IMR-90 (cell line): ENCODE results near the gene MGLL. TPM values are rescaled to one million over a fixed set of nuclear protein-coding genes. Genes with fewer than 3 reads are reported as not detected.

Experiments
- ATAC-seq: fragments of 200-7000 bp; cut with Tn5 transposase; 2 replicates; pipeline ENCODE4 v1.9.1; 2020; ENCODE audit warnings: low read depth, mild to moderate bottlenecking, moderate library complexity
- BruUV-seq: library from RNA; stranded (reverse); fragments of 400-500 nt; replicated peaks from 2 replicates; lab custom pipeline; 2021; lab: Mats Ljungman, UMichigan
- CTCF ChIA-PET: fragments of 300-600 bp; formaldehyde crosslinking; extraction: SDS; loops from one replicate; lab custom pipeline; 2021; ENCODE audit warnings: antibody characterized with exemption; lab: Yijun Ruan, JAX
- POLR2A ChIA-PET: fragments of 300-600 bp; sonication (Branson Sonifier 250); formaldehyde crosslinking; loops from one replicate; lab custom pipeline; 2022; ENCODE audit warnings: antibody characterized with exemption; ENCODE audit not compliant: unreplicated experiment; lab: Charles Lee
- DNase-seq: peaks from one replicate; pipeline ENCODE4 v3.0.0; 2013
- H2AFZ ChIP-seq: replicated peaks from 2 replicates; pipeline ENCODE3; 2013; ENCODE audit warnings: low read length, mild to moderate bottlenecking; ENCODE audit not compliant: poor library complexity
- H2AK5ac ChIP-seq: 2 replicates; pipeline ENCODE4 v1.6.1; 2013; ENCODE audit warnings: low read depth, low read length, inconsistent platforms
- H2AK9ac ChIP-seq: replicated peaks from 2 replicates; pipeline ENCODE3; 2013; ENCODE audit warnings: mild to moderate bottlenecking, low read depth, low read length, moderate library complexity; ENCODE audit not compliant: poor library complexity
- H2BK120ac ChIP-seq: 2 replicates; pipeline ENCODE4 v1.6.1; 2013; ENCODE audit warnings: low read depth, low read length, inconsistent platforms
- H2BK15ac ChIP-seq: 3 replicates; pipeline ENCODE4 v1.6.1; 2013; ENCODE audit warnings: low read depth, low read length, inconsistent platforms
- H2BK20ac ChIP-seq: 2 replicates; pipeline ENCODE4 v1.6.1; 2013; ENCODE audit warnings: low read depth, mild to moderate bottlenecking, inconsistent platforms, low read length, moderate library complexity
- H2BK5ac ChIP-seq: 2 replicates; pipeline ENCODE4 v1.6.1; 2013; ENCODE audit warnings: mild to moderate bottlenecking, low read depth, low read length, inconsistent platforms; ENCODE audit not compliant: poor library complexity, severe bottlenecking
- H3K14ac ChIP-seq: replicated peaks from 2 replicates; pipeline ENCODE4 v1.6.1; 2013; ENCODE audit warnings: low read depth, low read length, inconsistent platforms
- H3K18ac ChIP-seq: 2 replicates; pipeline ENCODE4 v1.6.1; 2013; ENCODE audit warnings: low read depth, low read length, control low read depth
- H3K23ac ChIP-seq: 2 replicates; pipeline ENCODE4 v1.6.1; 2013; ENCODE audit warnings: low read depth, low read length, inconsistent platforms
- H3K27ac ChIP-seq: 2 replicates; pipeline ENCODE4 v1.5.1; 2013; ENCODE audit warnings: mild to moderate bottlenecking, control low read depth, low read length; ENCODE audit not compliant: insufficient read depth
- H3K27me3 ChIP-seq: 2 replicates; pipeline ENCODE4 v1.6.1; 2013; ENCODE audit warnings: low read length; ENCODE audit not compliant: control insufficient read depth, insufficient read depth
- H3K36me3 ChIP-seq: 2 replicates; pipeline ENCODE4 v1.6.1; 2013; ENCODE audit warnings: low read length, mixed read lengths; ENCODE audit not compliant: control insufficient read depth, insufficient read depth
- H3K4ac ChIP-seq: 2 replicates; pipeline ENCODE4 v1.6.1; 2013; ENCODE audit warnings: low read depth, low read length, inconsistent platforms
- H3K4me1 ChIP-seq: 2 replicates; pipeline ENCODE4 v1.6.1; 2013; ENCODE audit warnings: low read length, mixed read lengths; ENCODE audit not compliant: control insufficient read depth, insufficient read depth
- H3K4me2 ChIP-seq: 2 replicates; pipeline ENCODE4 v1.6.1; 2013; ENCODE audit warnings: low read depth, mild to moderate bottlenecking, control low read depth, low read length, moderate library complexity
- H3K4me3 ChIP-seq: 2 replicates; pipeline ENCODE4 v1.5.1; 2013; ENCODE audit warnings: low read depth, mild to moderate bottlenecking, control low read depth, low read length, moderate library complexity; ENCODE audit not compliant: insufficient read depth
- H3K56ac ChIP-seq: 2 replicates; pipeline ENCODE4 v1.6.1; 2013; ENCODE audit warnings: low read length, inconsistent platforms; ENCODE audit not compliant: insufficient read depth; ENCODE audit errors: extremely low read depth
- H3K79me1 ChIP-seq, 2 experiments: 2 replicates each; pipeline ENCODE4 v1.6.1; 2013; ENCODE audit warnings: low read length in 2 of 2, inconsistent platforms in 1 of 2, low read depth in 1 of 2
- H3K9ac ChIP-seq: 2 replicates; pipeline ENCODE4 v1.6.1; 2013; ENCODE audit warnings: low read depth, low read length, control low read depth
- H3K9me1 ChIP-seq: 2 replicates; pipeline ENCODE4 v1.6.1; 2013; ENCODE audit warnings: low read length, inconsistent platforms; ENCODE audit not compliant: insufficient read depth
- H3K9me3 ChIP-seq: 2 replicates; pipeline ENCODE4 v1.6.1; 2013; ENCODE audit warnings: low read length; ENCODE audit not compliant: control insufficient read depth, insufficient read depth
- H4K20me1 ChIP-seq: 2 replicates; pipeline ENCODE4 v1.6.1; 2013; ENCODE audit warnings: low read length, inconsistent platforms; ENCODE audit not compliant: insufficient read depth
- H4K5ac ChIP-seq: 2 replicates; pipeline ENCODE4 v1.6.1; 2013; ENCODE audit warnings: mild to moderate bottlenecking, low read depth, low read length, control low read depth
- H4K8ac ChIP-seq, 2 experiments: 2 replicates each; pipeline ENCODE4 v1.6.1; 2013; ENCODE audit warnings: low read depth in 2 of 2, low read length in 2 of 2, control low read depth in 1 of 2, inconsistent platforms in 1 of 2
- H4K91ac ChIP-seq: 2 replicates; pipeline ENCODE4 v1.6.1; 2013; ENCODE audit warnings: low read depth, low read length, inconsistent platforms; ENCODE audit not compliant: insufficient read depth
- CHD1 ChIP-seq: IDR thresholded peaks from 2 replicates; pipeline ENCODE4 v1.6.1; 2012; ENCODE audit warnings: low read depth, low read length, improper control_type of control experiment
- CTCF ChIP-seq: conservative IDR thresholded peaks from 2 replicates; pipeline ENCODE4 v1.5.1; 2012; ENCODE audit warnings: mild to moderate bottlenecking, low read depth, low read length, improper control_type of control experiment
- FOS ChIP-seq: fragments of 150-350 bp; IDR thresholded peaks from 2 replicates; pipeline ENCODE4 v1.6.1; 2016; ENCODE audit warnings: low read depth, low read length
- MAFK ChIP-seq: IDR thresholded peaks from 2 replicates; pipeline ENCODE4 v1.6.1; 2012; ENCODE audit warnings: low read depth, low read length, improper control_type of control experiment
- MAZ ChIP-seq: IDR thresholded peaks from 2 replicates; pipeline ENCODE4 v1.6.1; 2012; ENCODE audit warnings: low read depth, mild to moderate bottlenecking, low read length, improper control_type of control experiment, moderate library complexity, borderline replicate concordance
- MXI1 ChIP-seq: IDR thresholded peaks from 2 replicates; pipeline ENCODE4 v1.6.1; 2012; ENCODE audit warnings: low read depth, mild to moderate bottlenecking, low read length, moderate library complexity, borderline replicate concordance
- NFE2L2 ChIP-seq: fragments of 150-350 bp; IDR thresholded peaks from 2 replicates; pipeline ENCODE4 v1.6.1; 2016; ENCODE audit warnings: low read depth, mild to moderate bottlenecking, low read length
- RAD21 ChIP-seq: IDR thresholded peaks from 2 replicates; pipeline ENCODE4 v1.6.1; 2012; ENCODE audit warnings: low read length, improper control_type of control experiment
- RCOR1 ChIP-seq: IDR thresholded peaks from 2 replicates; pipeline ENCODE4 v1.6.1; 2012; ENCODE audit warnings: mild to moderate bottlenecking, low read length, improper control_type of control experiment; ENCODE audit not compliant: insufficient replicate concordance
- RFX5 ChIP-seq: IDR thresholded peaks from 2 replicates; pipeline ENCODE4 v1.8.0; 2012; ENCODE audit warnings: low read depth, mild to moderate bottlenecking, low read length, moderate library complexity
- SMC3 ChIP-seq: fragments of 150-350 bp; IDR thresholded peaks from 2 replicates; pipeline ENCODE4 v1.6.1; 2016; ENCODE audit warnings: low read depth, mild to moderate bottlenecking, antibody characterized with exemption, low read length, moderate library complexity
- WGBS, 2 experiments: methylation state at CpG; one replicate each; pipeline versions ENCODE4 v1.1.5 to v1.1.7; 2013; ENCODE audit warnings: missing lambda C conversion rate in 2 of 2; ENCODE audit not compliant: insufficient read length in 1 of 2; ENCODE audit errors: extremely low coverage in 2 of 2; 5-methylcytosine and 5-hydroxymethylcytosine counted together
- dilution Hi-C: fragments of 300-500 bp; cut with HindIII; formaldehyde crosslinking; loops from one replicate; pipeline ENCODE4 v1.14.3; 2018; ENCODE audit warnings: low sequenced_read_pairs; ENCODE audit not compliant: unreplicated experiment
- in situ Hi-C: fragments of 300-500 bp; cut with MboI; formaldehyde crosslinking; loops from 3 replicates; pipeline ENCODE4 v1.14.3; 2019; ENCODE audit warnings: low sequenced_read_pairs, inconsistent platforms, mixed read lengths
- intact Hi-C: fragments of 100-400 bp; cut with micrococcal nuclease; formaldehyde crosslinking; loops from 2 replicates; pipeline ENCODE4 v1.10.0; 2022
- polyA plus RNA-seq, 3 experiments: library from polyadenylated mRNA; depleted of rRNA; stranded (reverse); fragments of >200 nt; gene quantifications; 2 replicates each; pipeline ENCODE4 v1.2.3, GENCODE V29; 2012; ENCODE audit warnings: low replicate concordance in 1 of 3
- total RNA-seq: library from RNA; depleted of rRNA; stranded (reverse); fragments of >200 nt; gene quantifications from 2 replicates; pipeline ENCODE4 v1.2.3, GENCODE V29; 2012

MGLL gene
- total and polyA plus RNA-seq, 2 of the 4 experiments (the other 2 are of a cell fraction): 23.7 to 60.6 TPM

- CTCF ChIA-PET: interaction anchor here (1.9 kb wide), 1 partner anchor 141 kb away, joined by 9 read pairs; no protein-coding TSS in a partner anchor
- POLR2A ChIA-PET: no interaction called here
- peak overlapping the region; percentile 98 for H3K4ac ChIP-seq
- H2BK5ac ChIP-seq: peak overlapping the region; percentile 89
- WGBS, 2 experiments: 82% methylated on average over 2 of the region's 4 CpGs; no CpG with 5 or more reads in 1 of the 2 experiments
- peaks cover 12% of the 10 kb centered on the region; the same call in 1 of the 2 replicates for H3K36me3 ChIP-seq
- TF ChIP-seq MAZ (no peak), FOS (no peak), CHD1 (no peak), RCOR1 (no peak), RFX5 (no peak), SMC3 (peak; percentile 77), NFE2L2 (no peak), MAFK (no peak), CTCF (peak; percentile 74), MXI1 (no peak), RAD21 (peak; percentile 78)
- H3K4me1 ChIP-seq: peaks cover 26% of the 10 kb centered on the region
- peak overlapping the region; percentile 25 for H3K9ac ChIP-seq
- H3K18ac ChIP-seq: peak overlapping the region; percentile 19; the same call in 1 of the 2 replicates
- peak overlapping the region; percentile 22; the same call in 1 of the 2 replicates for H3K56ac ChIP-seq
- H4K8ac ChIP-seq: peak overlapping the region; percentile 90; a peak in 3 of 4 replicates
- peak overlapping the region; percentile 88 for H3K14ac ChIP-seq
- peak overlapping the region; percentile 96 for H2BK20ac ChIP-seq
- H2AK9ac ChIP-seq: peak overlapping the region; percentile 95
- peaks cover 0 to 34% of the 10 kb centered on the region in 2 experiments; a peak in 2 of 4 replicates for H3K79me1 ChIP-seq
- H4K91ac ChIP-seq: peak overlapping the region; percentile 97
- peak; percentile 70 for DNase-seq
- peak overlapping the region; percentile 57 for H4K5ac ChIP-seq
- intact Hi-C loops (loop anchor here (2.0 kb wide), 4 partner anchors 38 to 362 kb away; partner anchors contain the start of gene SEC61A1), in situ Hi-C loops (no loop called here), dilution Hi-C loops (no loop called here)
- H2BK15ac ChIP-seq: peak overlapping the region; percentile 37; the same call in 2 of the 3 replicates
- no peaks in the 10 kb centered on the region for H4K20me1 ChIP-seq
- ATAC-seq: peak; percentile 73
- H2BK120ac ChIP-seq: peak overlapping the region; percentile 98
- no TSS peak for BruUV-seq
- H3K4me3 ChIP-seq: no peak overlapping the region
- H3K23ac ChIP-seq: peak overlapping the region; percentile 91; the same call in 1 of the 2 replicates
- H3K27me3 ChIP-seq: no peaks in the 10 kb centered on the region
- peaks cover 26% of the 10 kb centered on the region for H3K9me1 ChIP-seq
- H2AFZ ChIP-seq: peak overlapping the region; percentile 85
- H3K4me2 ChIP-seq: no peak overlapping the region
- no peaks in the 10 kb centered on the region for H3K9me3 ChIP-seq
- H2AK5ac ChIP-seq: peak overlapping the region; percentile 76
- peak overlapping the region; percentile 80 for H3K27ac ChIP-seq
These were observed 131.4 kb downstream of the MGLL start for GRCh38 chr3:127690823-127691452.
